ENCODE data around the gene SLC4A5. TPM values are rescaled to one million over a fixed set of nuclear protein-coding genes. Genes with fewer than 3 reads are reported as not detected.
A peak's percentile ranks its signal among the peaks of the same experiment; 100 is the strongest.

The SLC4A5 gene
- total RNA-seq, 1 experiment from 2014 or later: 0.11 TPM

- no peak for DNase-seq (ENCODE audit: low read depth)
These were observed 65.0 kb downstream of the SLC4A5 start for GRCh38 chr2:74278176-74278575.

GRCh38 chr2:74275228-74275627, 68.0 kb downstream of the SLC4A5 start:
- no peak for DNase-seq (ENCODE audit: low read depth)

- no peak for DNase-seq (ENCODE audit: low read depth)
These were observed 73.5 kb downstream of the SLC4A5 start for GRCh38 chr2:74269667-74270066.

- DNase-seq (ENCODE audit: low read depth): no peak
These were observed 76.1 kb downstream of the SLC4A5 start for GRCh38 chr2:74267068-74267467.

GRCh38 chr2:74264281-74264680, 78.9 kb downstream of the SLC4A5 start:
- DNase-seq (ENCODE audit: low read depth): peak; percentile 15

GRCh38 chr2:74262681-74263080, 80.5 kb downstream of the SLC4A5 start:
- no peak for DNase-seq (ENCODE audit: low read depth)

GRCh38 chr2:74261204-74261864, 81.9 kb downstream of the SLC4A5 start:
- peak; percentile 29 for DNase-seq (ENCODE audit: low read depth)

- no peak for DNase-seq (ENCODE audit: low read depth)
These were observed 82.7 kb downstream of the SLC4A5 start for GRCh38 chr2:74260495-74260894.

GRCh38 chr2:74259733-74260132, 83.5 kb downstream of the SLC4A5 start:
- no peak for DNase-seq (ENCODE audit: low read depth)

- no peak for DNase-seq (ENCODE audit: low read depth)
These were observed 84.0 kb downstream of the SLC4A5 start for GRCh38 chr2:74259191-74259590.

GRCh38 chr2:74255660-74256213, 87.5 kb downstream of the SLC4A5 start:
- DNase-seq (ENCODE audit: low read depth): no peak

- no peak for DNase-seq (ENCODE audit: low read depth)
These were observed 89.3 kb downstream of the SLC4A5 start for GRCh38 chr2:74253971-74254310.

- no peak for DNase-seq (ENCODE audit: low read depth)
These were observed 89.8 kb downstream of the SLC4A5 start for GRCh38 chr2:74253306-74253970.

- DNase-seq (ENCODE audit: low read depth): no peak
These were observed 90.4 kb downstream of the SLC4A5 start for GRCh38 chr2:74252862-74253261.

GRCh38 chr2:74252036-74252435, 91.2 kb downstream of the SLC4A5 start:
- DNase-seq (ENCODE audit: low read depth): no peak

- DNase-seq (ENCODE audit: low read depth): peak; percentile 12
These were observed 93.0 kb downstream of the SLC4A5 start for GRCh38 chr2:74250189-74250631.

GRCh38 chr2:74249406-74250122, 93.7 kb downstream of the SLC4A5 start:
- peak; percentile 25 for DNase-seq (ENCODE audit: low read depth)

GRCh38 chr2:74246496-74247195, 96.6 kb downstream of the SLC4A5 start:
- no peak for DNase-seq (ENCODE audit: low read depth)

- no peak for DNase-seq (ENCODE audit: low read depth)
These were observed 98.9 kb downstream of the SLC4A5 start for GRCh38 chr2:74244286-74244685.

GRCh38 chr2:74242354-74243071, 100.7 kb downstream of the SLC4A5 start:
- DNase-seq (ENCODE audit: low read depth): no peak

GRCh38 chr2:74239346-74239745, 103.9 kb downstream of the SLC4A5 start:
- DNase-seq (ENCODE audit: low read depth): no peak
